AG04449 (cell line): ENCODE results near the gene SPECC1.
"Not testable (repeated sequence)": the region's sequence is repeated elsewhere in the genome, so short reads cannot be mapped to it uniquely, and the experiment has no call there.

Experiments
- CTCF ChIA-PET: fragments of 350-600 bp; formaldehyde crosslinking; extraction: SDS; loops from one replicate; lab custom pipeline; 2021; ENCODE audit warnings: antibody characterized with exemption; lab: Yijun Ruan, JAX
- POLR2A ChIA-PET: fragments of 400-600, 350-600 bp; formaldehyde crosslinking; extraction: SDS; loops from one replicate; lab custom pipeline; 2020; ENCODE audit warnings: antibody characterized with exemption, inconsistent platforms; lab: Yijun Ruan, JAX
- DNase-seq: peaks from one replicate; pipeline ENCODE4 v3.0.0-alpha.2; 2010; ENCODE audit warnings: low read depth, low spot score
- H3K4me3 ChIP-seq: 2 replicates; pipeline ENCODE4 v1.5.1; 2011; ENCODE audit warnings: low read depth, mild to moderate bottlenecking, control low read depth, low read length
- TF ChIP-seq, protein P1 (sequence below): IDR thresholded peaks from one replicate; pipeline ENCODE4 v1.5.1; 2011; ENCODE audit warnings: mild to moderate bottlenecking, moderate library complexity, low read length, control low read depth, inconsistent platforms; ENCODE audit not compliant: insufficient read depth; ENCODE audit errors: missing control alignments

The SPECC1 gene

DNA sequence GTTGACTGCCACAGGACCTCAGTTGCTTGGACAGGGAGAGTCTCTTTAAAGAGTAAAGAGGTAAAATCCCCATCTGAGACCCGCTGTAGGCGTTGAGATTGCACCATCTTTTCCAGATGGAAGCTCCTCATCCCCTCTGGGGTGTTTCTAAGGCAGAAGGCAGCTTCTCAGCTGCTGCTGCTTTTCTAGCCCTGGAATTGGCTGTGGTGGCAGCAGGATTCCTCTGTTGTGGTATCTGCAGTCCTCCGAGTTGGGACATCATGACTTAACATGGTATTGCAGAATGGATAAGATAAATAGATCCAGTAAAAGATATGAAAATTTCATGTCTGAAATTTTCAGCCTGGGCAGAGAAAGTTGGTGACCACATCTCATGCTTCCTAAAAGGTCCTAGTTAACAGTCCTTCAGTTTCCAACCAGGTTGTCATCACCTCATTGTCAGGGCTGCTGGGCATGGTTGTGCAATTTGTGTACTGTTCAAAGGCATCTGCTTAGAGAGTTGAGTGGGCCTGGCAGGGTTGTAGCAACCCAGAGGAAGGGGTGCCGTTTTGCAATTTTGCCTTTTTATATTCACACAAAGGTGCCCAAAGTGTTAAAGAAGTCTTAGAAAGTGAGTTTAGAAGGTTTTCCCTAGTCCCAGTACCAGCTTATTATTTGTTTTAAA is 150.4 kb downstream of the SPECC1 start:
- DNase-seq = no peak
- no peak overlapping the region for H3K4me3 ChIP-seq
- TF ChIP-seq, protein P1, sequence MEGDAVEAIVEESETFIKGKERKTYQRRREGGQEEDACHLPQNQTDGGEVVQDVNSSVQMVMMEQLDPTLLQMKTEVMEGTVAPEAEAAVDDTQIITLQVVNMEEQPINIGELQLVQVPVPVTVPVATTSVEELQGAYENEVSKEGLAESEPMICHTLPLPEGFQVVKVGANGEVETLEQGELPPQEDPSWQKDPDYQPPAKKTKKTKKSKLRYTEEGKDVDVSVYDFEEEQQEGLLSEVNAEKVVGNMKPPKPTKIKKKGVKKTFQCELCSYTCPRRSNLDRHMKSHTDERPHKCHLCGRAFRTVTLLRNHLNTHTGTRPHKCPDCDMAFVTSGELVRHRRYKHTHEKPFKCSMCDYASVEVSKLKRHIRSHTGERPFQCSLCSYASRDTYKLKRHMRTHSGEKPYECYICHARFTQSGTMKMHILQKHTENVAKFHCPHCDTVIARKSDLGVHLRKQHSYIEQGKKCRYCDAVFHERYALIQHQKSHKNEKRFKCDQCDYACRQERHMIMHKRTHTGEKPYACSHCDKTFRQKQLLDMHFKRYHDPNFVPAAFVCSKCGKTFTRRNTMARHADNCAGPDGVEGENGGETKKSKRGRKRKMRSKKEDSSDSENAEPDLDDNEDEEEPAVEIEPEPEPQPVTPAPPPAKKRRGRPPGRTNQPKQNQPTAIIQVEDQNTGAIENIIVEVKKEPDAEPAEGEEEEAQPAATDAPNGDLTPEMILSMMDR = no peak
- ChIA-PET POLR2A (no interaction called here), CTCF (no interaction called here)

DNA sequence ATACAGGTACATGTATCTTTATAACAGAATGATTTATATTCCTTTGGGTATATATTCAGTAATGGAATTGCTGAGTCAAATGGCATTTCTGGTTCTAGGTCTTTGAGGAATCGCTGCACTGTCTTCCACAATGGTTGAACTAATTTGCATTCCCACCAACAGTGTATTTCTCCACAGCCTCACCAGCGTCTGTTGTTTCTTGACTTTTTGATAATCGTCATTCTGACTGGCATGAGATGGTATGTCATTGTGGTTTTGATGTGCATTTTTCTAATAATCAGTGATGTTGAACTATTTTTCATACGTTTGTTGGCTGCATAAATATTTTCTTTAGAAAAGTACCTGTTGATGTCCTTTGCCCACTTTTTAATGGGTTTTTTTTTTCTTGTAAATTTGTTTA is 156.4 kb downstream of the SPECC1 start:
- CTCF ChIA-PET, H3K4me3 ChIP-seq, POLR2A ChIA-PET, DNase-seq: not testable (repeated sequence)

DNA sequence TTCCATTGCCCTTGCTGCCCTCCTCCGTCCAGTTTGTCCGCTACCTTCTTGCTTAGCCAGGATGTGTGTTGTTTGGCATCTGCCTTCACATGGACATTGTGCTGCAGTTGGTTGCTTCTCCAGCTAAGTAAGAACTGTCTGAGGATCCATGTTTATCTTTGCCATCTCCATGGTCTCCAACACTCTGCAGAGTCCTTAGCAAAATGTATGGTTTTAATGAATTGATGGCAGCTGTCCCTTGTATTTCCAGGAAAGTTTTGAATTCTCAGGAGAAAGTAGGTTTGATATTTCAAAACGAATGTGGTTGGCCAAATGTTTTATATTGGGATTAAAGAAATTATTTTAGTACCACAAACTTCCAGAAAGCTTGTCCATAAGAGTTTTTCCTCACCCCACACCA is 160.9 kb downstream of the SPECC1 start:
- no peak overlapping the region for H3K4me3 ChIP-seq
- ChIA-PET POLR2A (no interaction called here), CTCF (no interaction called here)
- no peak for DNase-seq
- TF ChIP-seq, protein P1 = no peak

DNA sequence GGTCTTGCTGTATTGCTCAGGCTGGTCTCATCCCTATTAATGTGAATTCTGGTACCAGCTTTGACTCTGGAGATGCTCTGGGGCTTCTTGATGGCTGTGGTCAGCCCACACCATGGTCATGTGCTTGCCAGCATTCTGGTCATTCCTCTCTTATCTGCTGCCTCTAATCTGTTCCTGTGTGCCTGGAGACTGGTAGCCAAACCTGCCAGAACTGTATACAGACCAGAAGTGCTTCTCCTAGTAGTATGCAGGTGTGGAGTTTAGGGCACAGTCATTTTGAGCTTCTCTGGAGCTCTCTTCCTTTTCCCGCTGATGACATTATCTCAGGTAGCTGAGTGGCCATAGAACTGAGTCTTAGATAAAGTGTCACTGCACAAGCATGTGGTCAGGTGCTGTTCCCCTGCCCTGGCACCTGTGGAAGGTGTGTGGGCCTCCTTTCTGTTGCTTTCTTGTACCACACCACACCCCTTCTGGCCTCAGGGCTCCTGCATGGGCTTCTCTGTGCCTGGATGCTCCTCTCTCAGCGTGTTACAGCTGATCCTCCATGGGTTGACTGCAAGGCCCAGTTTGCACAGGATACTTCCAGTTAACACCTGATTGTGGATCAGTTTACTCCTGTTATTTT is 162.7 kb downstream of the SPECC1 start:
- ChIA-PET POLR2A (interaction anchor here (0.9 kb wide), 1 partner anchor 16 kb away, joined by 3 read pairs; no protein-coding TSS in a partner anchor), CTCF (no interaction called here)
- no peak overlapping the region for H3K4me3 ChIP-seq
- DNase-seq = no peak
- TF ChIP-seq, protein P1 = no peak

DNA sequence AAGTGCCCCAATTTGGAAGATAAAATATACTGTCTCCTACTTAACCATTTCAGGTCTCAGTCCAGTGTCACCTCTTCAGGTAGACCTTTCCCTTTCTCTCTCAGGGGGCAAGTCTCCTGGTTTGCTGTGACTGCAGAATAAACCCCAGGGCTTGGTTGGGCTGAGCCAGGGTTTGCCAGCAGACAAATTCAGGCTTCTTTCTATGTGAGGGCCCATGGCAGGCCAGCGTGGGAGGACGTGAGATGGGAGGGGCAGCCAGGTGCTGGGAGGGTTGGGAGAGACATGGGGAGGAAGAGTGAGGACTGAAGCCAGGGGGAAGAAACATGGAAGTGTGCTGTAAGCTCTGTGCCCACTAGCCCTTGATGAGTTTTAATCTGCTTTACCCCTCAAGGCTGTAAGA is 163.2 kb downstream of the SPECC1 start:
- TF ChIP-seq, protein P1 = no peak
- ChIA-PET POLR2A (no interaction called here), CTCF (no interaction called here)
- no peak overlapping the region for H3K4me3 ChIP-seq
- DNase-seq = no peak

DNA sequence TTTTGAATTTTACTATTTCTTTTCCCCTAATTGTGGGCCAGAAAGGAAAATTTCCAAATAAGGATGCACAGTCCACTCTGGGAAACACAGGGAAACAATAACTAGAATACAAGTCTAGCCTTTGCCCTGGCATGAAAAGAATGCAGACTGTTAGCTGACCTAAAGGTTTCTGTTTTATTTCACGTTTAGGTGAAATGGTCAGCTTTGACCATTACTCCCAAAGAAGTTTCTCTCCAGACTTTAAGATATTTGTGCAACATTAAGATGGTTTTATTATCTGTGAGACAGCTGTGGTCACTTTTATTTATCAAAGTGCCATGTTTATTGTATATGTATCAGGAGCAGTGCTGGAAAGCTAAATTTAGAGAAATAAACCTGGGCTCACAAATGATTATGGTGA is 163.9 kb downstream of the SPECC1 start:
- CTCF ChIA-PET = no interaction called here
- no peak for DNase-seq
- H3K4me3 ChIP-seq = no peak overlapping the region
- TF ChIP-seq, protein P1 = no peak
- POLR2A ChIA-PET = no interaction called here
